T-helper 1 cell treated with Interleukin-12 subunit alpha and Interleukin-12 subunit beta and Interleukin-4 antibody, amounts not matched to agents 30 μg/mL and 1 μg/mL, for 36 hours (primary cell): Measurements from ENCODE around the gene HTR2A.
A peak's percentile ranks its signal among the peaks of the same experiment; 100 is the strongest.

Source experiments
- H3K27ac Mint-ChIP-seq: one replicate; pipeline ENCODE4 v1.8.0; 2021; ENCODE audit warnings: mild to moderate bottlenecking, mixed read lengths
- H3K27me3 Mint-ChIP-seq: one replicate; pipeline ENCODE4 v1.8.0; 2021; ENCODE audit warnings: low read depth, mixed read lengths
- H3K36me3 Mint-ChIP-seq: one replicate; pipeline ENCODE4 v1.8.0; 2021; ENCODE audit warnings: low read depth, mixed read lengths
- H3K4me1 Mint-ChIP-seq: one replicate; pipeline ENCODE4 v1.8.0; 2021; ENCODE audit warnings: low read depth, mixed read lengths
- H3K4me3 Mint-ChIP-seq: one replicate; pipeline ENCODE4 v1.8.0; 2021; ENCODE audit warnings: mild to moderate bottlenecking, moderate library complexity, mixed read lengths
- H3K9me3 Mint-ChIP-seq: one replicate; pipeline ENCODE4 v1.8.0; 2021; ENCODE audit warnings: mixed read lengths

The HTR2A gene

GRCh38 chr13:46894568-46894967, 2.3 kb downstream of the HTR2A start:
- peaks cover 77% of the 10 kb centered on the region for H3K27me3 Mint-ChIP-seq
- H3K4me1 Mint-ChIP-seq: peaks cover 11% of the 10 kb centered on the region
- no peaks in the 10 kb centered on the region for H3K9me3 Mint-ChIP-seq
- no peaks in the 10 kb centered on the region for H3K36me3 Mint-ChIP-seq
- H3K4me3 Mint-ChIP-seq: peak overlapping the region; percentile 42
- H3K27ac Mint-ChIP-seq: no peak overlapping the region

- Mint-ChIP-seq H3K4me3 (peak overlapping the region; percentile 69), H3K9me3 (no peaks in the 10 kb centered on the region), H3K36me3 (no peaks in the 10 kb centered on the region), H3K27ac (no peak overlapping the region), H3K27me3 (peaks cover 81% of the 10 kb centered on the region), H3K4me1 (peaks cover 11% of the 10 kb centered on the region)
Observed at GRCh38 chr13:46893798-46894560, 2.9 kb downstream of the HTR2A start.

- no peaks in the 10 kb centered on the region for H3K36me3 Mint-ChIP-seq
- H3K9me3 Mint-ChIP-seq: no peaks in the 10 kb centered on the region
- peaks cover 80% of the 10 kb centered on the region for H3K27me3 Mint-ChIP-seq
- no peak overlapping the region for H3K27ac Mint-ChIP-seq
- H3K4me3 Mint-ChIP-seq: peak overlapping the region; percentile 69
- peaks cover 11% of the 10 kb centered on the region for H3K4me1 Mint-ChIP-seq
Observed at GRCh38 chr13:46893221-46893740, 3.6 kb downstream of the HTR2A start.

GRCh38 chr13:46885018-46885417, 11.8 kb downstream of the HTR2A start:
- Mint-ChIP-seq H3K36me3 (no peaks in the 10 kb centered on the region), H3K9me3 (no peaks in the 10 kb centered on the region), H3K4me3 (no peak overlapping the region), H3K27me3 (peaks cover 25% of the 10 kb centered on the region), H3K27ac (no peak overlapping the region), H3K4me1 (no peaks in the 10 kb centered on the region)

GRCh38 chr13:46884531-46884930, 12.3 kb downstream of the HTR2A start:
- peaks cover 20% of the 10 kb centered on the region for H3K27me3 Mint-ChIP-seq
- H3K9me3 Mint-ChIP-seq: no peaks in the 10 kb centered on the region
- no peaks in the 10 kb centered on the region for H3K4me1 Mint-ChIP-seq
- no peak overlapping the region for H3K27ac Mint-ChIP-seq
- H3K36me3 Mint-ChIP-seq: no peaks in the 10 kb centered on the region
- no peak overlapping the region for H3K4me3 Mint-ChIP-seq

GRCh38 chr13:46881621-46882020, 15.2 kb downstream of the HTR2A start:
- H3K4me3 Mint-ChIP-seq: no peak overlapping the region
- H3K9me3 Mint-ChIP-seq: no peaks in the 10 kb centered on the region
- H3K4me1 Mint-ChIP-seq: no peaks in the 10 kb centered on the region
- peaks cover 26% of the 10 kb centered on the region for H3K27me3 Mint-ChIP-seq
- no peaks in the 10 kb centered on the region for H3K36me3 Mint-ChIP-seq
- no peak overlapping the region for H3K27ac Mint-ChIP-seq

- no peak overlapping the region for H3K4me3 Mint-ChIP-seq
- H3K27ac Mint-ChIP-seq: no peak overlapping the region
- no peaks in the 10 kb centered on the region for H3K9me3 Mint-ChIP-seq
- no peaks in the 10 kb centered on the region for H3K4me1 Mint-ChIP-seq
- no peaks in the 10 kb centered on the region for H3K36me3 Mint-ChIP-seq
- peaks cover 24% of the 10 kb centered on the region for H3K27me3 Mint-ChIP-seq
Observed at GRCh38 chr13:46874006-46874405, 22.8 kb downstream of the HTR2A start.

GRCh38 chr13:46871557-46871956, 25.3 kb downstream of the HTR2A start:
- no peaks in the 10 kb centered on the region for H3K9me3 Mint-ChIP-seq
- H3K27ac Mint-ChIP-seq: no peak overlapping the region
- H3K27me3 Mint-ChIP-seq: peaks cover 8% of the 10 kb centered on the region
- H3K4me3 Mint-ChIP-seq: no peak overlapping the region
- no peaks in the 10 kb centered on the region for H3K4me1 Mint-ChIP-seq
- no peaks in the 10 kb centered on the region for H3K36me3 Mint-ChIP-seq

GRCh38 chr13:46868091-46868490, 28.8 kb downstream of the HTR2A start:
- Mint-ChIP-seq H3K4me3 (no peak overlapping the region), H3K9me3 (no peaks in the 10 kb centered on the region), H3K27ac (no peak overlapping the region), H3K4me1 (no peaks in the 10 kb centered on the region), H3K36me3 (no peaks in the 10 kb centered on the region), H3K27me3 (peaks cover 8% of the 10 kb centered on the region)

GRCh38 chr13:46866150-46866549, 30.7 kb downstream of the HTR2A start:
- H3K4me1 Mint-ChIP-seq: no peaks in the 10 kb centered on the region
- no peak overlapping the region for H3K27ac Mint-ChIP-seq
- H3K36me3 Mint-ChIP-seq: no peaks in the 10 kb centered on the region
- H3K27me3 Mint-ChIP-seq: peaks cover 3% of the 10 kb centered on the region
- no peaks in the 10 kb centered on the region for H3K9me3 Mint-ChIP-seq
- H3K4me3 Mint-ChIP-seq: no peak overlapping the region

- Mint-ChIP-seq H3K27me3 (peaks cover 7% of the 10 kb centered on the region), H3K27ac (no peak overlapping the region), H3K4me3 (no peak overlapping the region), H3K9me3 (no peaks in the 10 kb centered on the region), H3K36me3 (no peaks in the 10 kb centered on the region), H3K4me1 (no peaks in the 10 kb centered on the region)
Observed at GRCh38 chr13:46864941-46865340, 31.9 kb downstream of the HTR2A start.

GRCh38 chr13:46861959-46862358, 34.9 kb downstream of the HTR2A start:
- no peak overlapping the region for H3K4me3 Mint-ChIP-seq
- no peak overlapping the region for H3K27ac Mint-ChIP-seq
- peaks cover 4% of the 10 kb centered on the region for H3K27me3 Mint-ChIP-seq
- no peaks in the 10 kb centered on the region for H3K36me3 Mint-ChIP-seq
- no peaks in the 10 kb centered on the region for H3K9me3 Mint-ChIP-seq
- no peaks in the 10 kb centered on the region for H3K4me1 Mint-ChIP-seq

- H3K36me3 Mint-ChIP-seq: no peaks in the 10 kb centered on the region
- H3K4me1 Mint-ChIP-seq: no peaks in the 10 kb centered on the region
- peaks cover 4% of the 10 kb centered on the region for H3K27me3 Mint-ChIP-seq
- no peaks in the 10 kb centered on the region for H3K9me3 Mint-ChIP-seq
- H3K27ac Mint-ChIP-seq: no peak overlapping the region
- no peak overlapping the region for H3K4me3 Mint-ChIP-seq
Observed at GRCh38 chr13:46860722-46861121, 36.1 kb downstream of the HTR2A start.

- H3K4me3 Mint-ChIP-seq: no peak overlapping the region
- H3K9me3 Mint-ChIP-seq: no peaks in the 10 kb centered on the region
- no peaks in the 10 kb centered on the region for H3K36me3 Mint-ChIP-seq
- no peaks in the 10 kb centered on the region for H3K4me1 Mint-ChIP-seq
- H3K27ac Mint-ChIP-seq: no peak overlapping the region
- peaks cover 5% of the 10 kb centered on the region for H3K27me3 Mint-ChIP-seq
Observed at GRCh38 chr13:46858776-46859175, 38.1 kb downstream of the HTR2A start.

GRCh38 chr13:46858163-46858562, 38.7 kb downstream of the HTR2A start:
- H3K36me3 Mint-ChIP-seq: no peaks in the 10 kb centered on the region
- no peaks in the 10 kb centered on the region for H3K4me1 Mint-ChIP-seq
- H3K9me3 Mint-ChIP-seq: no peaks in the 10 kb centered on the region
- no peak overlapping the region for H3K27ac Mint-ChIP-seq
- H3K27me3 Mint-ChIP-seq: peaks cover 8% of the 10 kb centered on the region
- H3K4me3 Mint-ChIP-seq: no peak overlapping the region
